NCI-H446 (cell line): ENCODE results near the gene KCNG2.

Experiments used
- DNase-seq, 2 experiments: peaks; one replicate each; lab custom pipeline; 2025; lab: John Stamatoyannopoulos, UW

Gene KCNG2

DNA sequence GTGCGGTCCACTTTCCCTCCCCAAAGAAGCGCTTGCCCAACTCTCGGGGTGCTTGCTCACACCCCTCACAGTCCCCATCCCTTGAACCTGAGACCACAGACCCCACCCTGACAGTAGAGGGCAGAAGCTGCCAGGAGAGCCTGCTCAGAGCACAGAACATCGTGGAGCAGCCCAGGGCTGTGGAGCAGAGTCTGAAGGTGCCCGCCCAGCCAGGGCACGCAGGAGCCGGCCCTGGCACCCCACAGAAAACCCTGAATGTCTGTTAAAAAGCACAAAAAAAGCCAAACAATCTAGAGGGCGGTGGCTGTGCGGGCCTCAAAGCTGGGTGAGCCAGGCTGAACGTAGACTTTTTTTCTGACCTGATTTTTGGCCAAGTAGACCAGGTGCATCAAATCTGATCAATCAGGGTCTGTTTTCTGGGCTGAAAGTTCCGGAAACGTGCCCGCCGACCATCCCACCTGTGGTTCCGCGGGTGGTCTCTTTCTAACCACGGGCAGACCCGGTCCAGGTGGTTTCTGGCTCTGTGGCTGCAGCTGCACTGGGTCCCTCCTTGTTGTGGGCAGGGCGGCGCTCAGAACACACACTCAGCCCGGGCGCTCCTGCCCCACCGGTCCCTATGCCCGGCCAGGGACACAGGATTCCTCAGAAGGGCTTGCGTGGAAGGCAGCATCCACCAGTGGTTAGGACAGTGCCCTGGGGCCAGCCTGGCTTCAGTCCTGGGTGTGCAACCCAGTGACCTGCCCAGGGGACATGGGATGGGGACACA is 87.4 kb downstream of the KCNG2 start:
- no peak for DNase-seq

- DNase-seq: no peak
Measured at GRCh38 chr18:79887181-79888000, 89.7 kb downstream of the KCNG2 start.

- no peak for DNase-seq
Measured at GRCh38 chr18:79888016-79888415, 90.3 kb downstream of the KCNG2 start.

GRCh38 chr18:79889569-79889968 is 91.8 kb downstream of the KCNG2 start:
- no peak for DNase-seq

DNA sequence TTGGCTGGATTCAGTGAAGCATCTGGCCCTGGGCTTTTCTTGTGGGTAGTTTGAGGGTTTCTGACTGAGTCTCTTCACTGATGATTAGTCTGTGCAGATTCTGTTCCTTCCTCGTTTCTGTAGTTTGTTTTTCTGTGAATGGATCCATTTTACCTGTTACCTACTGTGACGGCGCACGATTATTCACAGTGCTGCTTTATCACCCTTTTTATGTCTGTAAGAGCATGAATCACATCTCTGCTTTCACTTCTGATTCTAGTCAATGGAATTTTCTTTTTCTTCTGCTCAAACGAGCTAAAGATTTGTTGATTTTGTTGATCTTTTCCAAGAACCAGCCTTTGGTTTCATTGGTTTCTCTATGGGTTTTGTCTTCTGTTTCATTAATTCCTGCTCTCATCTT is 92.9 kb downstream of the KCNG2 start:
- no peak for DNase-seq

DNA sequence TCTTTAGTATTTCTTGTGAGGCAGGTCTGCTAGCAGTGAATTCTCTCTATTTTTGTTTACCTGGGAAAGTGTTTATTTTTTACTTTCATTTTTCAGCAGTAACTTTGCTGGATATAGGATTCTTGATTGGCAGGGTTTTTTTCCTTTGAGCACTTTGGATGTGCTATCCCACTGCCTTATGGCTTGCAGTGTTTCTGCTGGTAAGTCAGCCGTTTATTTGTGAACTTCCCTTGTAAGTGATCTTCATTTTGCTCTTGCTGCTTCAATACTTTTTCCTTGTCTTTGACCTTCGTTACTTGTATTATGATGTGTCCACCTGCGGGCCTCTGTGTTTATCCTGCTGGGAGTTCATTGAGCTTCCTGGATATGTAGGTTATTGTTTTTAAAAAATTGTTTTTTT is 99.0 kb downstream of the KCNG2 start:
- DNase-seq: no peak

GRCh38 chr18:79897940-79898625 is 100.3 kb downstream of the KCNG2 start:
- no peak for DNase-seq

- no peak for DNase-seq
Measured at GRCh38 chr18:79898952-79899608, 101.3 kb downstream of the KCNG2 start.

DNA sequence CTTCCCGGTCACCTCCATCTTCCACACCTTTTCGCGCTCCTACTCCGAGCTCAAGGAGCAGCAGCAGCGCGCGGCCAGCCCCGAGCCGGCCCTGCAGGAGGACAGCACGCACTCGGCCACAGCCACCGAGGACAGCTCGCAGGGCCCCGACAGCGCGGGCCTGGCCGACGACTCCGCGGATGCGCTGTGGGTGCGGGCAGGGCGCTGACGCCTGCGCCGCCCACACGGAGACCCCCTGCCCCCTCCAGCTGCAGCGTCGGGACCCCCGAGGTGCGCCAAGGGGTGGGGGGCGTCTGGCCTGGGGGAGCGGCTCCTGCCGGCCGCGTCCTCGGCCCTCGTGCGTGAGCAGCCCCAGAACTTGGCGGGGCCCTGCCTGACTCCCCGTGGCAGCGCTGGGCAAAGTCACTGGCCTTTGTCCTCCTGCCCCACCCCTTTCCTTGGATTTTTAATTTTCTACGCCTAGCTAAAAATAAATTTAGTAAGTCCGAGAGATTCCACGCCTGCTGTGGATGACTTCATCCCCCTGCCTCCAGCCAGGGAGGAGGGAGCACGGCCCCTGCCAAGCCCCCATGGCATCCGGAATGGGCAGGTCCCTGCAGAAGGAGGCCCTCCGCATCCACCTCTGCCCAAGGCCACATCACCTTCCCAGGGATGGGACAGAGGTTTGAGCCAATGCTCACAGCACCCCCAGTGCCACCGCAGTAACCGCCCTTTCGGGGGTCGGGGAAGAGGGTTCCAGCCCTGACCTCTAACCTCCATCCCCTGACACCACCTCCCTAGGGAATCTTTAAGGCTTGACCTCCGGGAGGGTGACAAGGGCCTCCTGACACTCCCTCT is 102.1 kb downstream of the KCNG2 start:
- no peak for DNase-seq

DNA sequence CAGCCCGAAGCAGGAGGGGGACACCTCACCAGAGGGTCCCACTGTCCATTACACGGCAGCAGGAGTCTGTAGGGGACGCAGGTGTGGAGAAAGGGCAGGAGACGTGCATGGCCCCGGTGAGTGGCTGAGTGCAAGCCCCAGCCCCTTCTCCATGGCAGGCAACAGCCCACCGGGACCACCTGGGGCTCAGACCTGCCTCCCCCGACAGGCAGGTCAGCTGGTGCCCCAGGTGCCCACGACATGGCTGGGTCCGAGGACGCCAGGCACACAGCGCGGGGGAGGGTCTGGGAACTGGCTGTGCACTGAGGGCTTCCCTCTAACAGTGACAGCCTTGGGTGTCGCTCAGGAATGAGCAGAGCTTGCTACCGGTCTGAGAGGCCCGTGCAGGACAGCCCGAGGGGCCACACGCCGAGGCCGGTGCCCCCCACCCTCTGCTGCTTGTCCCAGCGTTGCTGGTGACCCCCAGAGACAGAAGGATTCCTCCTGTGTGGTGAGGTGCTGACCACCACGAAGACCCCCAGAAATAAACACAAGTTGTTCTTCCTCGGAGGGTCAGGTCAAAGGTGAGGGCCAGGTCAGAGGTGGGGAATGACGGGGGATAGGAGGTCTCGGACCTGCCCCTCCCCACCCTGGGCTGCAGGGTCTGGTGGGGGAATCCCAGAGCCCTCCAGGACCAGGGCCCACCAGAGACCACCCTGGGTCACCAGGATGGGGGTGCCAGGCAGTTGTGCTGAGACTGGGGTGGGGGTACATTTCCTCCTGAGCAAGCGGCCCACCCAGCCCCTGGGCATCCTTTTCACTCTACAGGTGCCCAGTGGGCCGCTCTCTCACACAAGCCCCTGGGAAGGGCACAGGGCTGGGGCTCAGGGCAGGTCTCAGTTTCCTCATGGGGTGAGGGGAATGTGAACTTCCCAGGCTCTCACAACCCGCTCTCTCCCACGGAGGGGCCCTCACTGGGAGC is 103.2 kb downstream of the KCNG2 start:
- DNase-seq: no peak

DNA sequence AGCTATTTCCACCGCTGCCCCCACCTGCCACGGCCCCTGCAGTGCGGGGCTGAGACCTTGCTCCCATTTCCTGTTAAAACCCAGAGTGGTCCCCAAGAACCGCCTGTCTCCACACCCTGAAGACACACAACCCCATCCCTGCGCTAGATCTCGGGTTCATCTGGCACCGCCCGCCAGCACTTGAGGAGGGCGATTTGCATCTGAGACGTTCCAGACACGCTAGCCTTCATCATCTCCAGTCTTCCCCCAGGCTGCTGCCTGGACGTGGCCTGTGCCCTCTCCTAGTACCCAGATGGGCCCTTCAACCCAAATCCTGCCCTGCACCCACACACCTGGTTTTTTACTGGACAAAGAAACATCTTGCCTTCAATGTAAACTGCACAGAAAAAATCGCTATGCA is 103.9 kb downstream of the KCNG2 start:
- no peak for DNase-seq

DNA sequence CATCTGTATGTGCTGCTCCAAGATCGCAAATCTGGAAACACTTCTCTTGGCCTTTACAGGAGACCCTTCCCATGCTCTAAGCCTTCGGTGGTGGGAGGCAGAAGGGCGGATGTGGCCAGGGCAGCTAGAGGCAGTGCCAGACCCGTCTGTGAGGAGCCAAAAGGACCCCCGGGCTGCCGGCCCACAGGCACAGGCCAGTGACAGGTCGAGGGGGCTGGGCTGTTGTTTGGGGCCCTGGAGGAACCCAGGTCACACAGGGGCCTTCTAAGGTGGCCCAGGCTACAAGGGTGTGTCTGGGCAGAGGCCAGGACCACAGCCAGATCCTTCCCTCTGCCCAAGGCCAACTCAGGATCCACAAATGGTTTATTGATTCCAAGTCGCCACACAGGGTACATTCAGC is 104.3 kb downstream of the KCNG2 start:
- no peak for DNase-seq

GRCh38 chr18:79902640-79903039 is 104.9 kb downstream of the KCNG2 start:
- DNase-seq: no peak

GRCh38 chr18:79903071-79903635 is 105.4 kb downstream of the KCNG2 start:
- no peak for DNase-seq

- no peak for DNase-seq
Measured at GRCh38 chr18:79903787-79904356, 106.1 kb downstream of the KCNG2 start.

DNA sequence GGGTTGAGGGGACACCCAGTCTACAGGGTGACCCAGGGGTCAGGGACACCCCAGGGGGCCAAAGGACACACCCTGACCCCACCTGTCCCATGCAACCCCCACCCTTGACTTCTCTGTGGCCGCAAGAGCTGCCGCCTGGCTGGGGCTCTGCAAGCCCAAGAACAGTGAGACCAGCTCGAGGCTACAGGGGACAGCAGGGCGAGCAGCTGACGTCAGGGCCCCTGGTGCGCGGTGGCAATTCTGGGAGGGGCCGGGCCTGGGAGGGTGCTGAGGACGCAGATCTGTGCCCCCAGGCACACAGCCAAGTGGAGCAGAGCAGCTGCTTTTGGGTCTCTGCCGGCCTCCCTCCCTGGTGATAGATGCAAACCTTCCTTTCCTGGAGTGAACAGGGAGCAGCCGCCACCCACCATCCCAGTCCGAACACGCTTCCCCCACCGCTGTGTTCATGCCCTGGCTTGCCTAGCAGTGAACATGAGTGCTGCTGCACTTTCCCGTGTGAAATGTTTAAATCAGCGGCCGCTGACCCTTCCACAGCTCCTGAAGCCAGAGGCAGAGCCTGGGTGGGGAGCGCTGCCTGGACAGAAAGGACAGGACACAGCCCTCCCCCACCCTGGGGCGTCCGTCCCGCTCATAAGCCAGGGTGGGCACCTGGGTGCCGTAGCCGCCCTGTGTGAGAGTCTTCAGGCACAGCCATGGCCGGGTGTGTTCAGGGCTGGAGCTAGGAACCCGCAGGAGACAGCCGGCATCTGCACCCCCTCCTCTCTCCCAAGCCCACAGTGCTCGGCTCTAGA is 106.8 kb downstream of the KCNG2 start:
- DNase-seq: no peak

DNA sequence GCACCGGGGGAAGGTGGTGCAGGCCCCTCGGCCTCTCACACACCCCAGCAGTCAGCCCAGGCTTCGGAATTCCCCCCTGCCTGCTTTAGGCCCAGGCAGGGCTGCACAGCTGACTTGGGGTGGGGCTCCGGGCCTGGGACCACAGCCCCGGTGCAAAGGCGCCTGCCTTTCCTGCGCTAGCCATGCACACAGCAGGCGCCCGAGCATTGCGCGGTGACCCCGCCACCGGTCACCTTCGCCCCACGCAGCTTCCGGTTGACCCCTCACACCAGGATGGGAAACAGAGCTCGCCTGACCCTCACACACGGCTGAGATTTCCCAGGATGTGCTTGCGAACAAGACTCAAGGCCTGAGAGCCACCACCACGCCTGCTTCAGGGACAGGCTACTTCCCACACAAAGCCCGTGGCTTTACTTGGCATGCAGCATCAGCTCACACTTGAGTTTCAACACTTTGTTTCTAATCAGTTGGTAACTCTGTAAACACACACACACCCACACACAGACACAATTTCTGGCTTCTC is 107.7 kb downstream of the KCNG2 start:
- no peak for DNase-seq

GRCh38 chr18:79905993-79906392 is 108.3 kb downstream of the KCNG2 start:
- no peak for DNase-seq
